HUES48 (cell line): Measurements from ENCODE around the gene CRISPLD2.

Source experiments
- H3K27ac ChIP-seq: one replicate; pipeline ENCODE4 v1.7.0; 2013; ENCODE audit warnings: low read depth, low read length, inconsistent platforms
- H3K27me3 ChIP-seq: 2 replicates; pipeline ENCODE4 v1.6.1; 2013; ENCODE audit warnings: mild to moderate bottlenecking, low read length; ENCODE audit not compliant: control insufficient read depth, insufficient read depth
- H3K36me3 ChIP-seq: 2 replicates; pipeline ENCODE4 v1.6.1; 2013; ENCODE audit warnings: low read length; ENCODE audit not compliant: control insufficient read depth, insufficient read depth
- H3K4me1 ChIP-seq: 2 replicates; pipeline ENCODE4 v1.6.1; 2013; ENCODE audit warnings: mild to moderate bottlenecking, low read length; ENCODE audit not compliant: control insufficient read depth, insufficient read depth
- H3K4me3 ChIP-seq: 2 replicates; pipeline ENCODE4 v1.5.1; 2013; ENCODE audit warnings: mild to moderate bottlenecking, low read depth, low read length
- H3K9ac ChIP-seq: 2 replicates; pipeline ENCODE4 v1.6.1; 2013; ENCODE audit warnings: mild to moderate bottlenecking, low read depth, low read length, moderate library complexity
- H3K9me3 ChIP-seq: 2 replicates; pipeline ENCODE4 v1.6.1; 2013; ENCODE audit warnings: low read length; ENCODE audit not compliant: control insufficient read depth, insufficient read depth

Gene CRISPLD2

DNA sequence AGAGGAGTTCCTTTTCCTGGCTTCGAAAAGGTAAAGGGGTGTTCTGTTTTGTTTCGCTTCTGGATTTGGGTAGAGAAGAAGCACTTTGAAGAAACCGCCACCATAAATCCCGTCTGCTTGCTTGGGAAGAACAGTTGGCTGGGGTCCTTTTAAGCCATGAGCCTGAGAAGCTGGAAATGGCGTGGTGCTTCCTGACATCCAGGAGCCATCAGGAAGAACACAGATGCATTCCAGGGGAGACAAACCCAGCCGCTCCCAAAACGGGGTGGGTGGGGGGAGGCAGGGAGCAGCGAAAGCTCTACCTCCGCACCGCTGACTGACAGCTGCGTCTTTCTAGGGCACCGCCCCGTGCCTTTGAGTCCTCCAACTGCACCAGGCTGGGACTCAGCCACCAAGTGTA, 99.9 kb downstream of the CRISPLD2 start:
- Histone ChIP-seq H3K4me3 (no peak overlapping the region), H3K9ac (no peak overlapping the region), H3K4me1 (no peaks in the 10 kb centered on the region), H3K27ac (no peak overlapping the region), H3K36me3 (no peaks in the 10 kb centered on the region), H3K9me3 (no peaks in the 10 kb centered on the region), H3K27me3 (no peaks in the 10 kb centered on the region)

- Histone ChIP-seq H3K36me3 (no peaks in the 10 kb centered on the region), H3K27me3 (no peaks in the 10 kb centered on the region), H3K4me1 (no peaks in the 10 kb centered on the region), H3K27ac (no peak overlapping the region), H3K9me3 (no peaks in the 10 kb centered on the region), H3K4me3 (no peak overlapping the region), H3K9ac (no peak overlapping the region)
Observed at GRCh38 chr16:84920333-84920732, 100.5 kb downstream of the CRISPLD2 start.

DNA sequence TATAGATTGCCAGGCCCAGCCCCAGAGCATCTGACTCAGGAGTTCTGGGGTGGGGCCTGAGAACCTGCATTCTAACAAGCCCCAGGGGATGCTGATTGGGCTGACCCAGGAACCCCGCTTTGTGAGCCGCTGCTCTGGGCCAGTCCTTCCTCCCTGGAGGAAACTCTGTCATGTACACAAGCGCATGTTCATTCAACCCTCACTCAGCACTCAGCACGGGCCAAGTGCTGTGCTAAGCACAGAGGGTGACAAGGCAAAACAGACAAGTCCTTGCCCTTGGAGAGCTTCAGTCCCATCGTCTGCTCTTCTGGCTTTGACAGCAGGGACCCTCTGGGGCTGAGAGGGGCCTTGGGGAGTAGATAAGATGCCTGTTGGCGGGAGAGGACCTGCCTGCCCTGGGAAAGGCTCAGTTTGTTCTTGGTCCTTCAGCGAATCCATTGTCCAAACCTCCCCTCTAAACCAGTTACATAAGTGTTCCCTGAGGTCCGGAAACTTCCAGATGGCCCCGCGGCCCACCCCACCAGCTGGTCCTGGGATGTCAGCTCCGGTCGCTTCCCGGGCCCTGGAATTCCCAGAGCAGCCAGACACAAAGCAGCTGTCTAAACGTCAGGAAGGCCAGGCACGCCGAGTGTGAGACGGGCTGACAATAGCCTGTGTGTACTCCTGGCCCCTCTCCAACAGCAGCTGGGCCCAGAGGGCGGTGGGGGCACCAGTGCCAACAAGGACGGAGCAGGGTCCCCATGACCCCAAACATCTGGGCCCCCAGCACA, 102.8 kb downstream of the CRISPLD2 start:
- H3K36me3 ChIP-seq: no peaks in the 10 kb centered on the region
- H3K27ac ChIP-seq: no peak overlapping the region
- H3K9me3 ChIP-seq: no peaks in the 10 kb centered on the region
- H3K9ac ChIP-seq: no peak overlapping the region
- no peak overlapping the region for H3K4me3 ChIP-seq
- H3K4me1 ChIP-seq: no peaks in the 10 kb centered on the region
- no peaks in the 10 kb centered on the region for H3K27me3 ChIP-seq

DNA sequence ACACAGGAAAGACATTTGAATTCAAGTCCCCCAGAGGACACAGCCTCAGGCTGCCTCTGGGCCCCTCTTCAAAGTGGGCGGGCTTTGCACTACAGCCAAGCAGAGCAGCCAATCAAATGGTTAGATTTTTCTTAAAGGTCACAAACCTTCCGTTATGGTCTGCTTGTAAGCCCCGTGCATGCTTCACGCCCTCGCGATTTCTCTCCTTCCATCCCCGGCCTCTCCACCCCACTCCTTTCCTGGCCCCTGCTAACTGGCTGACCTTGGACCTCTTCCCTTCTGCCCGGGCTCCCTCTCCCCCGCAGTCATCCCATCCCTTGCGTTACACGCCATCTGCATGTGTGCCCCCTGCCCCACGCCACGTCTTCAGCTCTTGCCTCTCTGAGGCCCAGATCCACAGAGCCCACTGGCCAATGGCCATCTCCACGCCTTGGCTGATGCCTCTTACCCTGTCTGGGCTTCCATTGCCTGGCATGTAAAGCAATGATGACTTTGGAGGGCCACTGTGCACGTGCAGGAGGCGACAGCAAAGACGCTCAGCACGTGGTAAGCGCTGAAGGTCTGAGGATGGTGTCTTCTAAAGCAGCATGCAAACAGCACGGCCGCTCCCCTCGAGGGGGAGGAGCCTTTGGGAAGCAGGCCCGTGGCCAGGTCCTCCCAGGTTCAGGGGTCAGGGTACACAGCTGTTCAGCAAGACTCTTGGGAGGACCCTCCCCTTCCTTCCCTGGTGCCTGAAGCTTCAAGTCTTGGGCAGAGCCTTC, 104.7 kb downstream of the CRISPLD2 start:
- H3K27ac ChIP-seq: no peak overlapping the region
- no peaks in the 10 kb centered on the region for H3K36me3 ChIP-seq
- H3K9me3 ChIP-seq: no peaks in the 10 kb centered on the region
- H3K4me3 ChIP-seq: no peak overlapping the region
- no peaks in the 10 kb centered on the region for H3K27me3 ChIP-seq
- H3K4me1 ChIP-seq: no peaks in the 10 kb centered on the region
- H3K9ac ChIP-seq: no peak overlapping the region

- H3K4me1 ChIP-seq: no peaks in the 10 kb centered on the region
- no peak overlapping the region for H3K27ac ChIP-seq
- no peaks in the 10 kb centered on the region for H3K27me3 ChIP-seq
- H3K4me3 ChIP-seq: no peak overlapping the region
- no peak overlapping the region for H3K9ac ChIP-seq
- H3K9me3 ChIP-seq: no peaks in the 10 kb centered on the region
- H3K36me3 ChIP-seq: no peaks in the 10 kb centered on the region
Observed at GRCh38 chr16:84925092-84925772, 105.4 kb downstream of the CRISPLD2 start.

GRCh38 chr16:84925773-84926372, 106.1 kb downstream of the CRISPLD2 start:
- H3K27ac ChIP-seq: no peak overlapping the region
- H3K4me3 ChIP-seq: no peak overlapping the region
- no peak overlapping the region for H3K9ac ChIP-seq
- H3K9me3 ChIP-seq: no peaks in the 10 kb centered on the region
- H3K27me3 ChIP-seq: no peaks in the 10 kb centered on the region
- H3K4me1 ChIP-seq: no peaks in the 10 kb centered on the region
- no peaks in the 10 kb centered on the region for H3K36me3 ChIP-seq

- Histone ChIP-seq H3K27ac (no peak overlapping the region), H3K36me3 (no peaks in the 10 kb centered on the region), H3K9me3 (no peaks in the 10 kb centered on the region), H3K9ac (no peak overlapping the region), H3K4me1 (no peaks in the 10 kb centered on the region), H3K27me3 (no peaks in the 10 kb centered on the region), H3K4me3 (no peak overlapping the region)
Observed at GRCh38 chr16:84926462-84926861, 106.7 kb downstream of the CRISPLD2 start.

DNA sequence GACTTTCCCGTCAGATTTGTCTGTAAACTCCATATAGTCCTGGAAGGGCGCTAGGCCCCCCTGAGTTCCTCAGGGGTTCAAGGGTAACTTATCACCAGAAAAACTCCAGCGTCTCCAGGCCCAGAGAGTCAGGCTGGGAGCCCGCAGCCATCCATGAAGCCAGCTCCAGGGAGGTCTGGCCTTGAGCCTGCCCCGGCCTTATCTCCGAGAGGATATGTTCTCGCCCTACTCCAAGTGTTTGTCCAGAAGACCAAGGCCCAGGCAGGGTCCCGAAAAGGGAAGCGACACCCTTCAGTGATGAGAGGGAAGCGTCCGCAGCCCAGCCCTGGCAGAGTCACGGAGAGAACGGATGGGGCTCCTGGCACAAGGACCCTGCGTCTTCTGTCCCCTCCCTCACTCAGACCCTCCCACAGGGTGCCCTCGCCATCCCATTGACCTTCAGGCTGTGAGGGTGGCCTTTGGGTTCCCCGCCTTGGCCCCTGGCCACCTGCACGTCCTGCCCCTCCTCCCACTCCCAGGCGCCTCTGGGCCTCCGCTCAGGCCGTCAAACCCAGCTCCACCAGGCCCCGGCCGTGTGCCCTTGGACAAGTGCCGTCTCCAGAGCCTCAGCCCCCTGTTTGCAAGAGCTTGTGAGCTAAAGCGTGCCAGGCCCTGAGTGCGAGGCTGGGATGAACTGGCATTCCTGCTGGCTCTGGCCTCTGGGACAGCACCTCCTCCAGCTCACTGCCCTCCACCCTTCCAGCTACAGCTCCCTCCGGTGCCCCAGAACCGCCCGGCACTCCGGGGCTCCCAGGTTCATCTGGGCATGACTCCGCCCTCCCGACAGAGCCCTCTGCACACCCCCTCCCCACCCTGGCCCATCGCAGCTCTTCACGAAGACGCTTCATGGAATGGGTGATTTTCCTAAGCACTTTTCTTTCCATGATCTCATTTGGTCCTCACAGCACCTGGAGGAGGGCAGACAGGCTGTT, 108.1 kb downstream of the CRISPLD2 start:
- no peak overlapping the region for H3K27ac ChIP-seq

DNA sequence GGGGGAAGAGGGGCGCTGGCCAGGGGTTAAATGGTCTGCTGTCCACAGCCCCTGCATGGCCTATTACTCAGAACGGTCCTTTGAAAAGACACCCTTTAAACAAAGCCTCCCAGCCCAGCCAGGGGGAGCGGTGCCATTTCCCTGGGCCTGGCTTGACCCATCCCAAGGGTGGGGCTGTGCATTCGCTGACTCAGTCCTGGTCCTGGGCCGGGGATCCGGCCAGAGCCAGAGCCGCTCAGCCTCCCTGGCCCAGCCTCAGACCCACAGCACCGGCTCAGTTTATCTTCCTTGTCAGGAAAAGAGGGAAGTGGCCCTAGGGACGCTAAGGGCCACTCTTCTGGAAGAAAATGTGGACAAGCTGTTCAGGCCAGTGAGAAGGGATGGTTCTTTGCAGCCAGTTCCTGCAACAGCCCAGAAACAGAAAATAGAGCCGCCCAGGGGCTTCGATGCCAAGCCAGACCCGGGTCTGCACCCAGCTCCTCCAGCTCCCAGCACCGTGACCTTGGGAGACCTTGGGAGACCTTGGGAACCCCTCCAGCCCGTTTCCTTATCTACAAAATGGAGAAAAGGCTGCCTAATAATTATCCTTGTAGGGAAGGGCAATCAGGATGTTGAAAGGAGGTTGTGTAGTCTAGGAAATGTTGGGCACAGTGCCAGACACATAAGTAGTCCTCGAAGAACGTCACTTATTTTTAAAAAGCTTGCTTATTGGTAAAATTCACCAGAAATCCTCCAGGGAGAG, 109.1 kb downstream of the CRISPLD2 start:
- Histone ChIP-seq H3K27me3 (no peaks in the 10 kb centered on the region), H3K4me3 (no peak overlapping the region), H3K9ac (no peak overlapping the region), H3K4me1 (no peaks in the 10 kb centered on the region), H3K27ac (no peak overlapping the region), H3K9me3 (no peaks in the 10 kb centered on the region), H3K36me3 (no peaks in the 10 kb centered on the region)

More for the DNA sequence above, 108.1 kb downstream of the CRISPLD2 start:
- Histone ChIP-seq H3K9me3 (no peaks in the 10 kb centered on the region), H3K27me3 (no peaks in the 10 kb centered on the region), H3K36me3 (no peaks in the 10 kb centered on the region), H3K4me1 (no peaks in the 10 kb centered on the region), H3K9ac (no peak overlapping the region), H3K4me3 (no peak overlapping the region)
